ENCODE measurements around the gene COL23A1.

- TF ChIP-seq SAP30 (IDR thresholded peaks at IDR 0.05; ENCODE audit: insufficient read depth, insufficient replicate concordance, low read length), result no peak
- no peak for TF ChIP-seq POLR2A (IDR thresholded peaks at IDR 0.05; ENCODE audit: control extremely low read depth in 1 of 2, low read depth in 2 of 2, low read length in 2 of 2)
- TF ChIP-seq CEBPB (IDR thresholded peaks at IDR 0.05; ENCODE audit: low read depth, low read length), result no peak
- TF ChIP-seq CTCF (IDR thresholded peaks at IDR 0.05; ENCODE audit: control extremely low read depth in 1 of 3, insufficient read depth in 1 of 3, low read depth in 1 of 3, low read length in 3 of 3), result no peak
- TF ChIP-seq EZH2 (IDR thresholded peaks at IDR 0.05; ENCODE audit: low read depth, low read length, severe bottlenecking), result no peak
- TF ChIP-seq ATF3 (IDR thresholded peaks at IDR 0.05; ENCODE audit: insufficient read depth, low read depth, low read length), result no peak
- no peak for TF ChIP-seq SIN3A (conservative IDR thresholded peaks at IDR 0.05 in 1 of 2, IDR thresholded peaks at IDR 0.05 in 1 of 2; ENCODE audit: low read depth in 1 of 2, low read length in 2 of 2)
- no peak for TF ChIP-seq POLR2AphosphoS5 (IDR thresholded peaks at IDR 0.05; ENCODE audit: low read depth, low read length)
- no peak for TF ChIP-seq CHD2 (IDR thresholded peaks at IDR 0.05; ENCODE audit: low read length)
- TF ChIP-seq EP300 (IDR thresholded peaks at IDR 0.05; ENCODE audit: borderline replicate concordance in 1 of 2, low read depth in 2 of 2, low read length in 2 of 2), result no peak
- no peak for TF ChIP-seq ZNF274 (IDR thresholded peaks at IDR 0.05; ENCODE audit: borderline replicate concordance, extremely low read depth, low read length)
These were observed 291.8 kb downstream of the COL23A1 start for GRCh38 chr5:178298283-178298807.

All from H1 (cell line).